ENCODE data around the gene POU2F2.

Gene POU2F2

DNA sequence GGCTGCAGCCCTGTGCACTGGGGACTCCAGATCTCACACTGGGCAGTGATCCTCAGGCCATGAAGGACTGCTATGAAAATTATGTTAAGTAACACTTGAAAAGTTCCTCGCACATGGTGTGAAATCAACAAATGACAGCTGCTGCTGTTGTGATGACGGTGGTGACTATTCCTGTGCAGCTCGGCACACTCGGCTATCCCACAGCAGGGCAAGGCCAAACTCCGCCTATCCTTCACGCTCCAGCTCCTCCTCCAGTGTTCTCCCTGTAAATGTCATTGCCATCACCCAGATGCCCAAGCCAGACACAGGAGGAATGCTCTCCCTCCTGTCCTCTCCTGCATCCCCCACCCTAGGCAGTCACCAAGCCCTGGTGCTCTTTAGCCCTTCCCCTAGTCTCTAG is 93.6 kb downstream of the POU2F2 start:
- Histone ChIP-seq H3K9me3 (ENCODE audit: control insufficient read depth, low read length) (no peaks in the 10 kb centered on the region), H2AFZ (no peak overlapping the region), H3K9ac (no peak overlapping the region), H3K27me3 (ENCODE audit: control insufficient read depth, insufficient read depth, low read length) (no peaks in the 10 kb centered on the region), H3K4me2 (ENCODE audit: low read length) (no peak overlapping the region), H3K4me1 (peaks cover 8% of the 10 kb centered on the region), H3K36me3 (ENCODE audit: control insufficient read depth, insufficient read depth, low read length) (no peaks in the 10 kb centered on the region), H3K4me3 (ENCODE audit: low read depth, low read length) (no peak overlapping the region), H3K79me2 (no peaks in the 10 kb centered on the region), H3K27ac (no peak overlapping the region)
- TF ChIP-seq, protein P1, sequence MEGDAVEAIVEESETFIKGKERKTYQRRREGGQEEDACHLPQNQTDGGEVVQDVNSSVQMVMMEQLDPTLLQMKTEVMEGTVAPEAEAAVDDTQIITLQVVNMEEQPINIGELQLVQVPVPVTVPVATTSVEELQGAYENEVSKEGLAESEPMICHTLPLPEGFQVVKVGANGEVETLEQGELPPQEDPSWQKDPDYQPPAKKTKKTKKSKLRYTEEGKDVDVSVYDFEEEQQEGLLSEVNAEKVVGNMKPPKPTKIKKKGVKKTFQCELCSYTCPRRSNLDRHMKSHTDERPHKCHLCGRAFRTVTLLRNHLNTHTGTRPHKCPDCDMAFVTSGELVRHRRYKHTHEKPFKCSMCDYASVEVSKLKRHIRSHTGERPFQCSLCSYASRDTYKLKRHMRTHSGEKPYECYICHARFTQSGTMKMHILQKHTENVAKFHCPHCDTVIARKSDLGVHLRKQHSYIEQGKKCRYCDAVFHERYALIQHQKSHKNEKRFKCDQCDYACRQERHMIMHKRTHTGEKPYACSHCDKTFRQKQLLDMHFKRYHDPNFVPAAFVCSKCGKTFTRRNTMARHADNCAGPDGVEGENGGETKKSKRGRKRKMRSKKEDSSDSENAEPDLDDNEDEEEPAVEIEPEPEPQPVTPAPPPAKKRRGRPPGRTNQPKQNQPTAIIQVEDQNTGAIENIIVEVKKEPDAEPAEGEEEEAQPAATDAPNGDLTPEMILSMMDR (IDR thresholded peaks at IDR 0.05) = no peak

DNA sequence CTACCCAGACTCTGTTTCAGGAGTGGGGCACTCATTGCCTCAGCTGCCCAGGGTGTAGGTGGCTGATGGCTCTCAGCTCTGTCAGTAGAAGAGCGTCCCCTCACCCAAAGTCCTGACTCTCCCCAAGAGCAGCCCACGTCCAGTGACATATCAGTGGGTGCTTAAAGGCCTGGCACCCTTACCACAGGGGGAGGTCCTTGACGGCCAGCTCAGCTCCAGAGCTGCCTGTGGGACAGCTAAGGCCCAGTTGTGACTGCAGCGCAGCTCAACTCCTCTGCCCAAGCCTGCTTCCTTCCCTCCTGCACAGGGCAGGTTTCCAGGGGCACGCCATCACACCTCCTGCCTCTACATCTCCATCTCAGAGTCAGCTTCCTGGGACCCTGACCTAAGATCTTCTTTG is 94.6 kb downstream of the POU2F2 start:
- H3K36me3 ChIP-seq (ENCODE audit: control insufficient read depth, insufficient read depth, low read length) = no peaks in the 10 kb centered on the region
- no peak overlapping the region for H3K27ac ChIP-seq
- H2AFZ ChIP-seq = no peak overlapping the region
- TF ChIP-seq, protein P1 (IDR thresholded peaks at IDR 0.05) = no peak
- H3K4me2 ChIP-seq (ENCODE audit: low read length) = no peak overlapping the region
- no peak overlapping the region for H3K4me3 ChIP-seq (ENCODE audit: low read depth, low read length)
- no peaks in the 10 kb centered on the region for H3K79me2 ChIP-seq
- no peak overlapping the region for H3K9ac ChIP-seq
- H3K9me3 ChIP-seq (ENCODE audit: control insufficient read depth, low read length) = no peaks in the 10 kb centered on the region
- peaks cover 8% of the 10 kb centered on the region for H3K4me1 ChIP-seq
- no peaks in the 10 kb centered on the region for H3K27me3 ChIP-seq (ENCODE audit: control insufficient read depth, insufficient read depth, low read length)
